GM23338 (cell line): ENCODE measurements around the gene MYO5A. TPM values are rescaled to one million over a fixed set of nuclear protein-coding genes. Genes with fewer than 3 reads are reported as not detected.

ENCODE experiments used
- ATAC-seq: fragments of 200-7000 bp; cut with Tn5 transposase; 3 replicates; pipeline ENCODE4 v1.9.1; 2020
- DNase-seq: peaks from one replicate; pipeline ENCODE4 v3.0.0-alpha.2; 2015; ENCODE audit warnings: low spot score
- H2AFZ ChIP-seq: fragments of 200-600 bp; sonication (generic); 2 replicates; pipeline ENCODE4 v1.8.0; 2016; ENCODE audit warnings: antibody characterized with exemption, mild to moderate bottlenecking, moderate library complexity
- H3F3A ChIP-seq: fragments of 200-600 bp; sonication (generic); replicated peaks from 2 replicates; pipeline ENCODE4 v1.8.0; 2017; ENCODE audit warnings: antibody characterized with exemption, mixed run types, low read depth
- H3K27ac ChIP-seq: fragments of 200-600 bp; sonication (generic); 2 replicates; pipeline ENCODE4 v1.6.1; 2016; ENCODE audit warnings: low read depth
- H3K27me3 ChIP-seq: fragments of 200-600 bp; sonication (generic); 2 replicates; pipeline ENCODE4 v1.8.0; 2016; ENCODE audit warnings: mild to moderate bottlenecking, mixed run types, moderate library complexity; ENCODE audit not compliant: insufficient read depth
- H3K36me3 ChIP-seq: fragments of 200-600 bp; sonication (generic); 2 replicates; pipeline ENCODE4 v1.8.0; 2016; ENCODE audit warnings: mild to moderate bottlenecking; ENCODE audit not compliant: insufficient read depth
- H3K4me1 ChIP-seq: fragments of 200-600 bp; sonication (generic); 2 replicates; pipeline ENCODE4 v1.8.0; 2016; ENCODE audit warnings: mild to moderate bottlenecking, moderate library complexity; ENCODE audit not compliant: insufficient read depth
- H3K4me2 ChIP-seq: fragments of 200-600 bp; sonication (generic); 2 replicates; pipeline ENCODE4 v1.7.1; 2017; ENCODE audit warnings: mixed run types
- H3K4me3 ChIP-seq: fragments of 200-600 bp; sonication (generic); 2 replicates; pipeline ENCODE4 v1.6.1; 2016; ENCODE audit warnings: mixed run types
- H3K79me2 ChIP-seq: fragments of 200-600 bp; sonication (generic); replicated peaks from 2 replicates; pipeline ENCODE4 v1.8.0; 2017; ENCODE audit warnings: mild to moderate bottlenecking; ENCODE audit not compliant: insufficient read depth
- H3K9me2 ChIP-seq: fragments of 200-600 bp; sonication (generic); 2 replicates; pipeline ENCODE4 v1.8.0; 2017; ENCODE audit not compliant: insufficient read depth
- H4K20me1 ChIP-seq: fragments of 200-600 bp; sonication (generic); replicated peaks from 2 replicates; pipeline ENCODE4 v1.8.0; 2017; ENCODE audit warnings: mild to moderate bottlenecking; ENCODE audit not compliant: insufficient read depth
- H3K27ac Mint-ChIP-seq: 2 replicates; pipeline ENCODE4 v1.8.0; 2020; ENCODE audit warnings: inconsistent platforms, mild to moderate bottlenecking, moderate library complexity, mixed read lengths
- H3K27me3 Mint-ChIP-seq: 3 replicates; pipeline ENCODE4 v1.8.0; 2022; ENCODE audit warnings: low read depth, mild to moderate bottlenecking, moderate library complexity, mixed read lengths, inconsistent platforms; ENCODE audit not compliant: insufficient read depth, poor library complexity
- H3K36me3 Mint-ChIP-seq: 3 replicates; pipeline ENCODE4 v1.8.0; 2021; ENCODE audit warnings: low read depth, mild to moderate bottlenecking, inconsistent platforms, moderate library complexity, mixed read lengths
- H3K4me1 Mint-ChIP-seq: 3 replicates; pipeline ENCODE4 v1.8.0; 2020; ENCODE audit warnings: mild to moderate bottlenecking, inconsistent platforms, mixed read lengths
- H3K4me3 Mint-ChIP-seq: 3 replicates; pipeline ENCODE4 v1.8.0; 2021; ENCODE audit warnings: moderate library complexity, mild to moderate bottlenecking, inconsistent platforms, mixed read lengths
- H3K9me3 Mint-ChIP-seq: 3 replicates; pipeline ENCODE4 v1.8.0; 2020; ENCODE audit warnings: moderate library complexity, mild to moderate bottlenecking, inconsistent platforms, mixed read lengths
- CREB1 ChIP-seq: fragments of 250-450 bp; sonication (Bioruptor Pico); IDR thresholded peaks from 2 replicates; pipeline ENCODE4 v1.5.0; 2020; ENCODE audit warnings: low read depth, mild to moderate bottlenecking, moderate library complexity
- CTCF ChIP-seq, 2 experiments: fragments of 200-600 bp in 1 of 2; sonication (generic) in 1 of 2; conservative IDR thresholded peaks; 2 replicates each; pipeline versions ENCODE4 v1.5.1 to v1.6.1; 2016 to 2017; ENCODE audit warnings: antibody characterized with exemption in 2 of 2, low read depth in 2 of 2, mild to moderate bottlenecking in 2 of 2, moderate library complexity in 1 of 2
- ETS1 ChIP-seq: IDR thresholded peaks from 2 replicates; pipeline ENCODE4 v1.6.1; 2016; ENCODE audit warnings: antibody characterized with exemption
- NANOG ChIP-seq: IDR thresholded peaks from 2 replicates; pipeline ENCODE4 v1.6.1; 2016; ENCODE audit warnings: antibody characterized with exemption, borderline replicate concordance
- ZNF114 ChIP-seq: fragments of 250-450 bp; sonication (Bioruptor Pico); IDR thresholded peaks from 2 replicates; pipeline ENCODE4 v1.5.0; 2020; ENCODE audit warnings: mild to moderate bottlenecking, moderate library complexity
- polyA plus RNA-seq: library from polyadenylated mRNA; unstranded; fragments of >200 nt; fragmentation: Nextera tagmentation; extraction: Ambion mirVana; gene quantifications from 2 replicates; pipeline ENCODE4 v1.2.1, GENCODE V29; 2016
- total RNA-seq: library from RNA; depleted of rRNA; stranded (reverse); fragments of >200 nt; shearing (Covaris generic); gene quantifications from 2 replicates; pipeline ENCODE4 v1.2.3, GENCODE V29; 2014

Gene MYO5A
- total and polyA plus RNA-seq, 2 experiments from 2014 or later, result 5.7 to 31.8 TPM

GRCh38 chr15:52303093-52303772 is 225.4 kb downstream of the MYO5A start:
- Histone ChIP-seq H3K4me3 (no peak overlapping the region), H3K27ac (0 out of 2 replicates have a peak overlapping the region, but pooled peaks have one; percentile 34), H3K4me2 (no peak overlapping the region), H3K36me3 (no peaks in the 10 kb centered on the region), H3K4me1 (peaks cover 9% of the 10 kb centered on the region), H3F3A (no peaks in the 10 kb centered on the region), H3K27me3 (no peaks in the 10 kb centered on the region), H3K79me2 (no peaks in the 10 kb centered on the region), H4K20me1 (no peaks in the 10 kb centered on the region), H2AFZ (no peak overlapping the region), H3K9me2 (peaks cover 9% of the 10 kb centered on the region; the same call in 1 of the 2 replicates)
- peaks cover 3% of the 10 kb centered on the region for H3K27me3 Mint-ChIP-seq
- ATAC-seq, result peak; percentile 57
- no peak for DNase-seq
- no peak overlapping the region for H3K4me3 Mint-ChIP-seq
- no peaks in the 10 kb centered on the region; the same call in 2 of the 3 replicates for H3K36me3 Mint-ChIP-seq
- H3K9me3 Mint-ChIP-seq, result no peaks in the 10 kb centered on the region
- TF ChIP-seq ZNF114 (CRISPR knock-in tag), result no peak
- H3K27ac Mint-ChIP-seq, result no peak overlapping the region
- peaks cover 7% of the 10 kb centered on the region for H3K4me1 Mint-ChIP-seq

GRCh38 chr15:52301265-52301847 is 227.3 kb downstream of the MYO5A start:
- no peak for TF ChIP-seq CTCF (conservative IDR thresholded peaks at IDR 0.05; ENCODE audit: low read depth in 2 of 2)
- no peak for TF ChIP-seq ETS1
- no peak for TF ChIP-seq CREB1
- no peak for TF ChIP-seq NANOG
- H3K9me2 ChIP-seq, result peaks cover 9% of the 10 kb centered on the region; the same call in 1 of the 2 replicates
- H3K79me2 ChIP-seq, result no peaks in the 10 kb centered on the region
- H3K4me2 ChIP-seq, result no peak overlapping the region
- peaks cover 9% of the 10 kb centered on the region for H3K4me1 ChIP-seq
- H3K27ac ChIP-seq, result no peak overlapping the region
- Mint-ChIP-seq H3K36me3 (no peaks in the 10 kb centered on the region; the same call in 2 of the 3 replicates), H3K4me3 (no peak overlapping the region), H3K9me3 (no peaks in the 10 kb centered on the region), H3K4me1 (peaks cover 7% of the 10 kb centered on the region), H3K27me3 (peaks cover 3% of the 10 kb centered on the region), H3K27ac (no peak overlapping the region)
- ATAC-seq (no peak), DNase-seq (no peak)
- H3K4me3 ChIP-seq, result no peak overlapping the region
- H3K36me3 ChIP-seq, result no peaks in the 10 kb centered on the region
- H3K27me3 ChIP-seq, result no peaks in the 10 kb centered on the region
- no peaks in the 10 kb centered on the region for H3F3A ChIP-seq
- H2AFZ ChIP-seq, result no peak overlapping the region
- no peaks in the 10 kb centered on the region for H4K20me1 ChIP-seq
